A172 (cell line): ENCODE data around the gene ACOT7. TPM values are rescaled to one million over a fixed set of nuclear protein-coding genes. Genes with fewer than 3 reads are reported as not detected.

Source experiments
- DNase-seq: peaks from one replicate; pipeline ENCODE4 v3.0.0-alpha.2; 2015; ENCODE audit warnings: low spot score
- total RNA-seq: library from RNA; depleted of rRNA; stranded (reverse); fragments of >200 nt; shearing (Covaris generic); gene quantifications from 2 replicates; pipeline ENCODE4 v1.2.3, GENCODE V29; 2014

ACOT7 gene
- total RNA-seq, 1 experiment from 2014 or later: 44.2 TPM

- DNase-seq: no peak
Observed at GRCh38 chr1:6360517-6361070, 33.0 kb downstream of the ACOT7 start.

GRCh38 chr1:6360117-6360496 lies 33.5 kb downstream of the ACOT7 start:
- DNase-seq: no peak

- DNase-seq: peak; percentile 83
Observed at GRCh38 chr1:6359216-6360116, 34.1 kb downstream of the ACOT7 start.

GRCh38 chr1:6358757-6359201 lies 34.8 kb downstream of the ACOT7 start:
- DNase-seq: peak; percentile 47

GRCh38 chr1:6358144-6358624 lies 35.4 kb downstream of the ACOT7 start:
- peak; percentile 71 for DNase-seq

- no peak for DNase-seq
Observed at GRCh38 chr1:6357243-6357936, 36.2 kb downstream of the ACOT7 start.

GRCh38 chr1:6355621-6356020 lies 37.9 kb downstream of the ACOT7 start:
- no peak for DNase-seq

- DNase-seq: no peak
Observed at GRCh38 chr1:6354659-6355317, 38.8 kb downstream of the ACOT7 start.

GRCh38 chr1:6353955-6354658 lies 39.5 kb downstream of the ACOT7 start:
- DNase-seq: peak; percentile 58

- no peak for DNase-seq
Observed at GRCh38 chr1:6353619-6353954, 40.0 kb downstream of the ACOT7 start.

- no peak for DNase-seq
Observed at GRCh38 chr1:6352138-6352563, 41.4 kb downstream of the ACOT7 start.

- DNase-seq: no peak
Observed at GRCh38 chr1:6351480-6352137, 42.0 kb downstream of the ACOT7 start.

- peak; percentile 47 for DNase-seq
Observed at GRCh38 chr1:6350416-6351088, 43.0 kb downstream of the ACOT7 start.

GRCh38 chr1:6349254-6349943 lies 44.2 kb downstream of the ACOT7 start:
- no peak for DNase-seq

GRCh38 chr1:6348511-6349191 lies 44.9 kb downstream of the ACOT7 start:
- DNase-seq: peak; percentile 67

- DNase-seq: no peak
Observed at GRCh38 chr1:6347641-6348487, 45.7 kb downstream of the ACOT7 start.

GRCh38 chr1:6345460-6345859 lies 48.1 kb downstream of the ACOT7 start:
- no peak for DNase-seq

- no peak for DNase-seq
Observed at GRCh38 chr1:6345009-6345408, 48.6 kb downstream of the ACOT7 start.
